Renal cortex interstitium (tissue), 15 donors: ENCODE measurements around the gene MRPL12. TPM values are rescaled to one million over a fixed set of nuclear protein-coding genes. Genes with fewer than 3 reads are reported as not detected.

Experiments
- DNase-seq, 11 donors: peaks; one replicate each; pipeline ENCODE4 v3.0.0-alpha.2; 2013; ENCODE audit warnings: low read depth in 9 of 11, low spot score in 4 of 11; ENCODE audit errors: extremely low read depth in 1 of 11
- long read RNA-seq, 16 experiments: transcript quantifications; one replicate each; lab custom pipeline, GENCODE V29; 2026
- polyA plus RNA-seq, 3 donors: library from polyadenylated mRNA; unstranded; fragments of 120-200 nt; gene quantifications; one replicate each; pipeline ENCODE4 v1.2.1, GENCODE V29; 2013; ENCODE audit not compliant: insufficient read length in 3 of 3

The MRPL12 gene
- 10 to 100 TPM; 40.1 to 60.5 (median 45.7) TPM for polyA plus RNA-seq
- long read RNA-seq, donor 1, transcript MRPL12-201 (5 exons, 1,028 nt), result major isoform, 28 of 28 reads
- long read RNA-seq, donor 1, partial matches to known transcripts, result 0 of 28 reads
- long read RNA-seq, donor 1, other reads (novel, unspliced or antisense), result 0 of 28 reads
- long read RNA-seq, donor 2, transcript MRPL12-201 (5 exons, 1,028 nt), result major isoform, 29 of 29 reads
- long read RNA-seq, donor 2, partial matches to known transcripts, result 0 of 29 reads
- long read RNA-seq, donor 2, other reads (novel, unspliced or antisense), result 0 of 29 reads
- long read RNA-seq, donor 3, transcript MRPL12-201 (5 exons, 1,028 nt), result major isoform, 66 of 71 reads
- long read RNA-seq, donor 3, partial matches to known transcripts, result 5 of 71 reads
- long read RNA-seq, donor 3, other reads (novel, unspliced or antisense), result 0 of 71 reads
- long read RNA-seq, donor 4, transcript MRPL12-201 (5 exons, 1,028 nt), result major isoform, 33 of 33 reads
- long read RNA-seq, donor 4, partial matches to known transcripts, result 0 of 33 reads
- long read RNA-seq, donor 4, other reads (novel, unspliced or antisense), result 0 of 33 reads
- long read RNA-seq, donor 5, result 0 reads
- long read RNA-seq, donor 6, transcript MRPL12-201 (5 exons, 1,028 nt), result major isoform, 26 of 26 reads
- long read RNA-seq, donor 6, partial matches to known transcripts, result 0 of 26 reads
- long read RNA-seq, donor 6, other reads (novel, unspliced or antisense), result 0 of 26 reads
- long read RNA-seq, donor 7, transcript MRPL12-201 (5 exons, 1,028 nt), result major isoform, 60 of 73 reads
- long read RNA-seq, donor 7, partial matches to known transcripts, result 13 of 73 reads
- long read RNA-seq, donor 7, other reads (novel, unspliced or antisense), result 0 of 73 reads
- long read RNA-seq, donor 8, result 0 reads
- long read RNA-seq, donor 9, transcript MRPL12-201 (5 exons, 1,028 nt), result major isoform, 47 of 47 reads
- long read RNA-seq, donor 9, partial matches to known transcripts, result 0 of 47 reads
- long read RNA-seq, donor 9, other reads (novel, unspliced or antisense), result 0 of 47 reads
- long read RNA-seq, donor 10, transcript MRPL12-201 (5 exons, 1,028 nt), result major isoform, 45 of 45 reads
- long read RNA-seq, donor 10, partial matches to known transcripts, result 0 of 45 reads
- long read RNA-seq, donor 10, other reads (novel, unspliced or antisense), result 0 of 45 reads
- long read RNA-seq, donor 11, transcript MRPL12-201 (5 exons, 1,028 nt), result major isoform, 39 of 39 reads
- long read RNA-seq, donor 11, partial matches to known transcripts, result 0 of 39 reads
- long read RNA-seq, donor 11, other reads (novel, unspliced or antisense), result 0 of 39 reads
- long read RNA-seq, donor 12, transcript MRPL12-201 (5 exons, 1,028 nt), result major isoform, 21 of 21 reads
- long read RNA-seq, donor 12, partial matches to known transcripts, result 0 of 21 reads
- long read RNA-seq, donor 12, other reads (novel, unspliced or antisense), result 0 of 21 reads
- long read RNA-seq, donor 13, result 0 reads
- long read RNA-seq, donor 14, transcript MRPL12-201 (5 exons, 1,028 nt), result major isoform, 34 of 34 reads
- long read RNA-seq, donor 14, partial matches to known transcripts, result 0 of 34 reads
- long read RNA-seq, donor 14, other reads (novel, unspliced or antisense), result 0 of 34 reads
- long read RNA-seq, donor 15, transcript MRPL12-201 (5 exons, 1,028 nt), result major isoform, 24 of 24 reads
- long read RNA-seq, donor 15, partial matches to known transcripts, result 0 of 24 reads
- long read RNA-seq, donor 15, other reads (novel, unspliced or antisense), result 0 of 24 reads
- long read RNA-seq, donor 16, transcript MRPL12-201 (5 exons, 1,028 nt), result major isoform, 87 of 95 reads
- long read RNA-seq, donor 16, partial matches to known transcripts, result 8 of 95 reads
- long read RNA-seq, donor 16, other reads (novel, unspliced or antisense), result 0 of 95 reads

- peak; percentile 75 to 95 (median 91) for DNase-seq
These were observed at the start of gene MRPL12 for GRCh38 chr17:81702934-81703746. TSS of gene MRPL12 (plus strand) at chr17:81703367. CDS start at chr17:81703502, 135 bp downstream.

- no peak for DNase-seq
These were observed 47.6 kb upstream of the MRPL12 start for GRCh38 chr17:81655378-81656117.

- no peak for DNase-seq
These were observed 46.9 kb upstream of the MRPL12 start, which contains the start of gene PDE6G for GRCh38 chr17:81656118-81656743. TSS of gene PDE6G (minus strand) at chr17:81656542. CDS start at chr17:81653305, 3,237 bp downstream.

GRCh38 chr17:81656835-81657234, 46.3 kb upstream of the MRPL12 start:
- DNase-seq, result no peak

- DNase-seq, result no peak
These were observed 44.1 kb upstream of the MRPL12 start for GRCh38 chr17:81659038-81659437.

- DNase-seq, result no peak
These were observed 42.7 kb upstream of the MRPL12 start for GRCh38 chr17:81660441-81660840.

- DNase-seq, result no peak
These were observed 41.2 kb upstream of the MRPL12 start for GRCh38 chr17:81662002-81662401.

- no peak for DNase-seq
These were observed 39.1 kb upstream of the MRPL12 start for GRCh38 chr17:81664051-81664470.

- DNase-seq, result no peak
These were observed 37.7 kb upstream of the MRPL12 start for GRCh38 chr17:81665205-81666091.

GRCh38 chr17:81666092-81666341, 37.1 kb upstream of the MRPL12 start:
- no peak for DNase-seq

GRCh38 chr17:81666342-81667191, 36.6 kb upstream of the MRPL12 start, which contains the start of the genes CCDC137 and OXLD1:
TSS of gene CCDC137 (plus strand) at chr17:81666737. CDS start at chr17:81666767, 30 bp downstream.
TSS of gene OXLD1 (minus strand) at chr17:81666605. CDS start at chr17:81666577, 28 bp downstream.
- DNase-seq, result peak; percentile 79 to 95 (median 93)

GRCh38 chr17:81667754-81668153, 35.4 kb upstream of the MRPL12 start:
- no peak for DNase-seq

- DNase-seq, result no peak
These were observed 30.7 kb upstream of the MRPL12 start for GRCh38 chr17:81672504-81672903.

GRCh38 chr17:81672954-81673353, 30.2 kb upstream of the MRPL12 start:
- DNase-seq, result no peak
